IPS-20b (cell line): ENCODE measurements around the gene ACTR8.

Experiments
- H3K27ac ChIP-seq: one replicate; pipeline ENCODE4 v1.5.1; 2013; ENCODE audit warnings: low read length
- H3K27me3 ChIP-seq: 2 replicates; pipeline ENCODE4 v1.6.1; 2013; ENCODE audit warnings: mild to moderate bottlenecking, low read length, inconsistent platforms; ENCODE audit not compliant: insufficient read depth
- H3K36me3 ChIP-seq: 2 replicates; pipeline ENCODE4 v1.6.1; 2013; ENCODE audit warnings: low read depth, mild to moderate bottlenecking, inconsistent platforms, low read length, moderate library complexity; ENCODE audit not compliant: insufficient read depth
- H3K4me1 ChIP-seq: 2 replicates; pipeline ENCODE4 v1.6.1; 2013; ENCODE audit warnings: mild to moderate bottlenecking, control low read depth, inconsistent platforms, low read length, moderate library complexity; ENCODE audit not compliant: insufficient read depth
- H3K4me3 ChIP-seq: 2 replicates; pipeline ENCODE4 v1.5.1; 2013; ENCODE audit warnings: mild to moderate bottlenecking, low read length, inconsistent platforms
- H3K9ac ChIP-seq: 2 replicates; pipeline ENCODE4 v1.6.1; 2013; ENCODE audit warnings: low read depth, mild to moderate bottlenecking, inconsistent platforms, low read length, moderate library complexity
- H3K9me3 ChIP-seq: 2 replicates; pipeline ENCODE4 v1.6.1; 2013; ENCODE audit warnings: mild to moderate bottlenecking, low read depth, low read length, inconsistent platforms; ENCODE audit not compliant: insufficient read depth

The ACTR8 gene

DNA sequence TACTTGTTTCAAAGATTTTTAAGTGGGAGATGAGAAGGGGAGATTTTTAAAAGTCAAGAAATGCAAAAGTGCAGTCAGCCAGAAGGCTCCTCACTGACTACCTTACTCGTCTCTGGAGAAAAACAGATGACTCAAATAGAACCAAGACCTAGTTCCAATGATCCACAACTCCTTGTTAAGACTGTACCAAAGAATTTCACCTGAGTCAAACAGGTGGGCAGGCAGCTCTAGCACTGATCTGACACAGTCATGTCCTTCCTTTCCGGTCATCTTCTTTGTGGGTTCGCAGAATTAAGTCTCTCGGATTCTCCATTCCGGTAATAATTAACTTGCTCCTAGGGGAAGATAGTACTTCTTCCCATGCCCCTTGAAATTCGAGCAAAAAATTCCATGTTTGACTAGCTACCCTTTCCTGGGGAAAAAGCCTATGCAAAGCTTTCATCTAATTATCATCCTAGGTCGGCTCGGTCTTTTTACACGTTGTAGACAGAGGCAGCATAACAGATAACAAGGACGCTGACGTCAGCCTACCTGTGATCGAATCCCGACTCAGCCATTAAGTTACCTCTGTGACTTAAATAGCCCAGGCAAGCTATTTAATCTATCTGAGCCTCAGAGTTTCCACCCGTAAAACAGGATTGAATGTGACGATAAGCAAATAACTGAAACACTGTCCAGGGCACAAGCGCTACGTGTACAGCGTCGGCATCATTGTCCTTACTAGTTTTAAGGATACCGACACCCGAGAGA, 8.9 kb upstream of the ACTR8 start:
- H3K4me1 ChIP-seq: peaks cover 11% of the 10 kb centered on the region; the same call in 1 of the 2 replicates
- no peaks in the 10 kb centered on the region for H3K9me3 ChIP-seq
- H3K36me3 ChIP-seq: peaks cover 24% of the 10 kb centered on the region
- peak overlapping the region; percentile 92 for H3K9ac ChIP-seq
- peak overlapping the region; percentile 5 for H3K27ac ChIP-seq
- peaks cover 7% of the 10 kb centered on the region; the same call in 1 of the 2 replicates for H3K27me3 ChIP-seq
- peak overlapping the region; percentile 97 for H3K4me3 ChIP-seq

- Histone ChIP-seq H3K9me3 (no peaks in the 10 kb centered on the region), H3K9ac (no peak overlapping the region), H3K4me1 (peaks cover 11% of the 10 kb centered on the region; the same call in 1 of the 2 replicates), H3K27me3 (no peaks in the 10 kb centered on the region), H3K27ac (no peak overlapping the region), H3K36me3 (peaks cover 43% of the 10 kb centered on the region), H3K4me3 (no peak overlapping the region)
These were observed 6.3 kb upstream of the ACTR8 start for GRCh38 chr3:53888232-53888631.

- H3K27me3 ChIP-seq: no peaks in the 10 kb centered on the region
- H3K9ac ChIP-seq: no peak overlapping the region
- peaks cover 43% of the 10 kb centered on the region for H3K36me3 ChIP-seq
- H3K9me3 ChIP-seq: no peaks in the 10 kb centered on the region
- no peak overlapping the region for H3K27ac ChIP-seq
- no peak overlapping the region for H3K4me3 ChIP-seq
- H3K4me1 ChIP-seq: peaks cover 8% of the 10 kb centered on the region; the same call in 1 of the 2 replicates
These were observed 5.5 kb upstream of the ACTR8 start for GRCh38 chr3:53887446-53887845.

DNA sequence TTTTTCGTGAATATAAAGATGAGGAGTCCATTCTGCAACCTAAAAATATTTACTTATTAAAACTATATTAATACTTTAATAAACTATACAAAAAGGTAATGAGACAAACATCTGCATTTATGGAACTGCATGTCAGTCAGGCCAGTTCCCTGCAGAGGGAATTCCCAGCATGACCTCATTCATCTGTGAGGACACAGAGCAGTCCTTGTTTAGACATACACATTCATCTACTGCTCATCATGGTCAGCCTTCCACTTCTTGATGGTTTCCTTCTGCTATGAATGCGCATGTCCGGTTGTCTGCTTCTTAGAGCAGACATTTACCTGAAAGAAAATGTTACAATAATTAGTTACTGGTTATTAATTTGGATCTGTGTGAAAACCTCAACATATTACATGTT, 3.3 kb upstream of the ACTR8 start:
- Histone ChIP-seq H3K36me3 (peaks cover 43% of the 10 kb centered on the region), H3K27me3 (no peaks in the 10 kb centered on the region), H3K9me3 (no peaks in the 10 kb centered on the region), H3K4me1 (peaks cover 9% of the 10 kb centered on the region), H3K9ac (no peak overlapping the region), H3K4me3 (no peak overlapping the region), H3K27ac (no peak overlapping the region)

GRCh38 chr3:53884623-53885022, 2.7 kb upstream of the ACTR8 start:
- Histone ChIP-seq H3K9ac (no peak overlapping the region), H3K27me3 (no peaks in the 10 kb centered on the region), H3K36me3 (peaks cover 48% of the 10 kb centered on the region), H3K27ac (no peak overlapping the region), H3K4me1 (peaks cover 8% of the 10 kb centered on the region), H3K9me3 (no peaks in the 10 kb centered on the region), H3K4me3 (no peak overlapping the region)

DNA sequence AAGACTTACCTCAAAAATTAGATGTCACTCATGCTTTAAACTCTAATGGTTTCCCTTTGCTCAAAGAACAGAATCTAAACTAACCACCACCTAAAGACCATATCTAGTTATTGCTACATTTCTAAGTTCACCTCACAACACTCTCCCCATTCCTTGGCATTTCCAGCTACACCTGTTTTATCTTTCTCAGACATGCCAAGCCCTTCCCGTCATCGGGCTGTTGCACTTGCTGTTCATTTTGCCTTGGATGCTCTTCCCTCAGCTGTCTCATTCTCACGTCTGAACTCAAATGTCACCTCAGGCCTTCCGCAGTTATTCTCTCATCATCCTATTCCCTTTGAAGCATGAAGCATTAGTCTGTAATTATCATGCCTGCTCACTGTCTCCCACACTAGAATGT, 1.1 kb upstream of the ACTR8 start:
- Histone ChIP-seq H3K4me3 (no peak overlapping the region), H3K9me3 (no peaks in the 10 kb centered on the region), H3K9ac (no peak overlapping the region), H3K27me3 (no peaks in the 10 kb centered on the region), H3K4me1 (peaks cover 8% of the 10 kb centered on the region), H3K27ac (no peak overlapping the region), H3K36me3 (peaks cover 59% of the 10 kb centered on the region)

GRCh38 chr3:53880396-53881345, 1.3 kb downstream of the ACTR8 start:
- no peaks in the 10 kb centered on the region for H3K27me3 ChIP-seq
- peaks cover 59% of the 10 kb centered on the region for H3K36me3 ChIP-seq
- no peaks in the 10 kb centered on the region for H3K9me3 ChIP-seq
- H3K27ac ChIP-seq: no peak overlapping the region
- peak overlapping the region; percentile 97 for H3K9ac ChIP-seq
- peak overlapping the region; percentile 87 for H3K4me3 ChIP-seq
- peaks cover 8% of the 10 kb centered on the region for H3K4me1 ChIP-seq

DNA sequence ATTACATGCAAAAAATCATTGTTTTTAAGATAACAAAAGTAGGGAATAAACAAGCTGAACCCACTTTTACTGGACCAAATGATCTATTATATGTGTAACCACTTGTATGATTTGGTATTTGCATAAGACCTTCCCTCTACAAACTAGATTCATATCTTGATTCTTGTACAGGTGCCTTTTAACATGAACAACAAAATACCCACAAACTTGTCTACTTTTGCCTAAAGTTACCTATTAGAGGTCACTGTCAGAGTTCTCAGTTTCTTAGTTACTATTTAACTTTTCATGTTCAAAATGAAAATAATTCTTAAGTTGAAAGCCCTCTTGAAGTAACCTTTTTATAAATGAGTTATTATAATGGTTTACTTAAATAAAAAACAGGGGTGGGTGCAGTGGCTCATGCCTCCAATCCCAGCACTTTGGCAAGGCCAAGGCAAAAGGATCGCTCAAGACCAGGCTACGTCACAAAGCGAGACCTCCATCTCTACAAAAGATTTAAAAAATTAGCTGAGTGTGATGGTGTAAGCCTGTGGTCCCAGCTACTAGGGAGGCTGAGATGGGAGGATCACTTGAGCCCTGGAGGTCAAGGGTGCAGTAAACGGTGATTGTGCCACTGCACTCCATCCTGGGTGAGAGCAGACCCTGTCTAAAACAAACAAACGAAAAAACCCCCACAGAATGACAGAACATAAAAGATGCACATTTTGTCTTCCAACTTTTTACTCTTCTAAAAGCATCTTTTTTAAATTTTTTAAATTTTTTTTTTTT, 16.0 kb downstream of the ACTR8 start:
- no peaks in the 10 kb centered on the region for H3K9me3 ChIP-seq
- H3K4me3 ChIP-seq: no peak overlapping the region
- H3K27me3 ChIP-seq: no peaks in the 10 kb centered on the region
- no peak overlapping the region for H3K9ac ChIP-seq
- peaks cover 85% of the 10 kb centered on the region for H3K36me3 ChIP-seq
- no peaks in the 10 kb centered on the region for H3K4me1 ChIP-seq
- no peak overlapping the region for H3K27ac ChIP-seq

DNA sequence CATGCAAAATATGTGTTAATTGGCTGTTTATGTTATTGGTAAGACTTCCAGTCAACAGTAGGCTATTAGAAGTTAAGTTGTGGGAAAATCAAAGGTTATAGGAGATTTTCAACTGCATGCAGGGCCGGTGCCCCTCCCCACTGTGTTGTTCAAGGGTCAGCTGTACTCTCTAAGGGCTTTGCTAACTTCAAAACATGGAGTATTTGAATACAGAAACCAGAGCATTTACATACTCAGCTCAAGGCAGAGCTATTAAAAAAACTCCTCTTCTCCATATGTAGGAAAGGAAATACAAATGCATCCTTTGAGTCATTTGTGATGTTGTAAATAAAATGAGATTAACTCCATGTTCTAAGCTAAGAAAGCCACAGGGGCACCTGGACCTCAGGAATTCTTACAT, 18.8 kb downstream of the ACTR8 start:
- Histone ChIP-seq H3K4me3 (no peak overlapping the region), H3K4me1 (no peaks in the 10 kb centered on the region), H3K9ac (no peak overlapping the region), H3K27me3 (no peaks in the 10 kb centered on the region), H3K9me3 (no peaks in the 10 kb centered on the region), H3K36me3 (peaks cover 84% of the 10 kb centered on the region), H3K27ac (no peak overlapping the region)

GRCh38 chr3:53862241-53862640, 19.7 kb downstream of the ACTR8 start:
- no peaks in the 10 kb centered on the region for H3K27me3 ChIP-seq
- H3K4me1 ChIP-seq: no peaks in the 10 kb centered on the region
- H3K27ac ChIP-seq: no peak overlapping the region
- peaks cover 80% of the 10 kb centered on the region for H3K36me3 ChIP-seq
- no peak overlapping the region for H3K4me3 ChIP-seq
- no peak overlapping the region for H3K9ac ChIP-seq
- no peaks in the 10 kb centered on the region for H3K9me3 ChIP-seq

DNA sequence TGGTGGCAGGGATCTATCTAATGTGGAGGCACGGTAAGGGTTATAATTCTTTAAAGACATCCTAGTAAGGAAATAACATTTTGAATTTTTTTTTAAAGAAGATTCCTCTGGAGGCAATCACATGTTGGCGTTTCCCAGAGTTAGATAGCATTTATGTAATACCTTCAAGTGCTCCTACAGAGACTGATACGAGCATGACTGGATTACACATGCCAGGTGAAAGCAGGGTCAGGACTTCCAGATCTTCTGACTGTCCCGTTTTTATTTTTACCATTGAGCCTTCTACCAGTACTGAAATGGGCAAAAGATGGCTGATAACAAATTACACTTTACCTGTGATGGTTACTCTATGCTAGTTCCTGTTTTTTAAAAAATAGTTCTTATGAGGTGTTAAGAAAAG, 21.8 kb downstream of the ACTR8 start:
- H3K36me3 ChIP-seq: peaks cover 66% of the 10 kb centered on the region
- no peaks in the 10 kb centered on the region for H3K9me3 ChIP-seq
- no peak overlapping the region for H3K4me3 ChIP-seq
- no peak overlapping the region for H3K27ac ChIP-seq
- H3K9ac ChIP-seq: no peak overlapping the region
- no peaks in the 10 kb centered on the region for H3K27me3 ChIP-seq
- H3K4me1 ChIP-seq: no peaks in the 10 kb centered on the region
